Natural killer cell (primary cell): ENCODE measurements around the gene ZWINT. TPM values are rescaled to one million over a fixed set of nuclear protein-coding genes. Genes with fewer than 3 reads are reported as not detected.

Experiments
- ATAC-seq, 3 donors: fragments of 150-1000 bp in 2 of 3; fragments of 200-7000 bp in 1 of 3; cut with Tn5 transposase; 1 replicate in 1 of 3; 2 replicates in 2 of 3; pipeline ENCODE4 v1.10.0; 2021; ENCODE audit warnings: mild to moderate bottlenecking in 2 of 3, moderate library complexity in 2 of 3
- DNase-seq, 2 donors: peaks; one replicate each; pipeline versions ENCODE4 v3.0.0 to v3.0.0-alpha.2; 2013 to 2021; ENCODE audit warnings: mixed read lengths in 1 of 2
- H3K27ac ChIP-seq: one replicate; pipeline ENCODE4 v1.5.1; 2013; ENCODE audit warnings: mild to moderate bottlenecking, low read length
- H3K27me3 ChIP-seq: one replicate; pipeline ENCODE4 v1.6.1; 2013; ENCODE audit warnings: low read length; ENCODE audit not compliant: control insufficient read depth, insufficient read depth
- H3K36me3 ChIP-seq: one replicate; pipeline ENCODE4 v1.6.1; 2013; ENCODE audit warnings: low read length; ENCODE audit not compliant: control insufficient read depth, insufficient read depth
- H3K4me1 ChIP-seq: one replicate; pipeline ENCODE4 v1.6.1; 2013; ENCODE audit warnings: low read length; ENCODE audit not compliant: control insufficient read depth, insufficient read depth
- H3K4me3 ChIP-seq: one replicate; pipeline ENCODE4 v1.5.1; 2013; ENCODE audit warnings: low read length
- H3K9me3 ChIP-seq: one replicate; pipeline ENCODE4 v1.6.1; 2013; ENCODE audit warnings: low read length; ENCODE audit not compliant: control insufficient read depth, insufficient read depth
- H3K27ac Mint-ChIP-seq, 2 donors: one replicate each; pipeline ENCODE4 v1.8.0; 2022; ENCODE audit warnings: mild to moderate bottlenecking in 2 of 2, mixed read lengths in 2 of 2, moderate library complexity in 1 of 2
- H3K27me3 Mint-ChIP-seq, 2 donors: one replicate each; pipeline ENCODE4 v1.8.0; 2022; ENCODE audit warnings: low read depth in 2 of 2, mixed read lengths in 2 of 2
- H3K36me3 Mint-ChIP-seq: one replicate; pipeline ENCODE4 v1.8.0; 2022; ENCODE audit warnings: mixed read lengths
- H3K4me1 Mint-ChIP-seq, 2 donors: one replicate each; pipeline ENCODE4 v1.8.0; 2022; ENCODE audit warnings: mixed read lengths in 2 of 2
- H3K4me3 Mint-ChIP-seq: one replicate; pipeline ENCODE4 v1.8.0; 2022; ENCODE audit warnings: mild to moderate bottlenecking, moderate library complexity, mixed read lengths
- H3K9me3 Mint-ChIP-seq, 2 donors: one replicate each; pipeline ENCODE4 v1.8.0; 2022; ENCODE audit warnings: mixed read lengths in 2 of 2
- CTCF ChIP-seq: fragments of 200-600 bp; IDR thresholded peaks from one replicate; pipeline ENCODE4 v1.8.0; 2022; ENCODE audit warnings: antibody characterized with exemption
- WGBS: methylation state at CpG from one replicate; pipeline ENCODE4 v1.1.7; 2013; ENCODE audit warnings: missing lambda C conversion rate; ENCODE audit not compliant: insufficient coverage; 5-methylcytosine and 5-hydroxymethylcytosine counted together
- intact Hi-C: fragments of 100-400 bp; cut with micrococcal nuclease; formaldehyde crosslinking; loops from one replicate; pipeline ENCODE4 v1.14.2; 2022
- total RNA-seq, 4 donors: library from RNA; stranded (reverse); fragments of 120-200 nt in 1 of 4; gene quantifications; one replicate each; pipeline versions ENCODE4 v1.2.3 to v1.2.4, GENCODE V29; 2013 to 2022

The ZWINT gene
- total RNA-seq, 3 donors from 2014 or later (not counting 1 experiment from before 2014, with no cell fraction given) = 1.8 to 3.8 (median 2.3) TPM

- ATAC-seq = no peak
- H3K4me3 Mint-ChIP-seq = no peak overlapping the region
- H3K27ac Mint-ChIP-seq = no peak overlapping the region
- no peak for TF ChIP-seq CTCF
- intact Hi-C loops = no loop called here
- 100% methylated on average over 1 of the region's 2 CpGs for WGBS
- Histone ChIP-seq H3K27me3 (no peaks in the 10 kb centered on the region), H3K9me3 (no peaks in the 10 kb centered on the region), H3K4me1 (no peaks in the 10 kb centered on the region), H3K36me3 (no peaks in the 10 kb centered on the region), H3K4me3 (no peak overlapping the region), H3K27ac (no peak overlapping the region)
- no peak for DNase-seq
- H3K4me1 Mint-ChIP-seq = no peaks in the 10 kb centered on the region
- H3K27me3 Mint-ChIP-seq = no peaks in the 10 kb centered on the region
- no peaks in the 10 kb centered on the region for H3K36me3 Mint-ChIP-seq
- H3K9me3 Mint-ChIP-seq = peaks cover 12 to 14% of the 10 kb centered on the region in 2 donors
These were observed 31.1 kb downstream of the ZWINT start for GRCh38 chr10:56329961-56330360.

- H3K27ac ChIP-seq = no peak overlapping the region
- intact Hi-C loops = no loop called here
- DNase-seq (no peak), ATAC-seq (no peak)
- Mint-ChIP-seq H3K9me3 (peaks cover 15 to 18% of the 10 kb centered on the region in 2 donors), H3K27me3 (no peaks in the 10 kb centered on the region), H3K36me3 (peaks cover 8% of the 10 kb centered on the region), H3K4me3 (no peak overlapping the region), H3K27ac (no peak overlapping the region), H3K4me1 (no peaks in the 10 kb centered on the region)
- H3K4me3 ChIP-seq = no peak overlapping the region
- 68% methylated on average over 3 of the region's 3 CpGs for WGBS
- TF ChIP-seq CTCF = no peak
- H3K9me3 ChIP-seq = no peaks in the 10 kb centered on the region
- H3K27me3 ChIP-seq = no peaks in the 10 kb centered on the region
- H3K4me1 ChIP-seq = no peaks in the 10 kb centered on the region
- no peaks in the 10 kb centered on the region for H3K36me3 ChIP-seq
These were observed 33.9 kb downstream of the ZWINT start for GRCh38 chr10:56327118-56327517.

- H3K4me1 Mint-ChIP-seq = no peaks in the 10 kb centered on the region
- no peaks in the 10 kb centered on the region for H3K27me3 Mint-ChIP-seq
- no peak overlapping the region for H3K27ac Mint-ChIP-seq
- Histone ChIP-seq H3K4me1 (no peaks in the 10 kb centered on the region), H3K4me3 (no peak overlapping the region), H3K27ac (no peak overlapping the region), H3K36me3 (no peaks in the 10 kb centered on the region), H3K27me3 (no peaks in the 10 kb centered on the region), H3K9me3 (no peaks in the 10 kb centered on the region)
- intact Hi-C loops = no loop called here
- ATAC-seq (no peak), DNase-seq (no peak)
- H3K4me3 Mint-ChIP-seq = no peak overlapping the region
- peaks cover 8% of the 10 kb centered on the region for H3K36me3 Mint-ChIP-seq
- no peak for TF ChIP-seq CTCF
- H3K9me3 Mint-ChIP-seq = peaks cover 17 to 18% of the 10 kb centered on the region in 2 donors
These were observed 41.7 kb downstream of the ZWINT start for GRCh38 chr10:56319386-56319785.

GRCh38 chr10:56318816-56319215 is 42.2 kb downstream of the ZWINT start:
- Histone ChIP-seq H3K27ac (no peak overlapping the region), H3K36me3 (no peaks in the 10 kb centered on the region), H3K9me3 (no peaks in the 10 kb centered on the region), H3K4me1 (no peaks in the 10 kb centered on the region), H3K27me3 (no peaks in the 10 kb centered on the region), H3K4me3 (no peak overlapping the region)
- intact Hi-C loops = no loop called here
- DNase-seq (no peak), ATAC-seq (no peak)
- Mint-ChIP-seq H3K27me3 (no peaks in the 10 kb centered on the region), H3K4me3 (no peak overlapping the region), H3K9me3 (peaks cover 17 to 21% of the 10 kb centered on the region in 2 donors), H3K36me3 (peaks cover 8% of the 10 kb centered on the region), H3K27ac (no peak overlapping the region), H3K4me1 (no peaks in the 10 kb centered on the region)
- no peak for TF ChIP-seq CTCF
- WGBS = 50% methylated on average over 2 of the region's 2 CpGs
